H1 (cell line): ENCODE results near the gene SLC22A15. TPM values are rescaled to one million over a fixed set of nuclear protein-coding genes. Genes with fewer than 3 reads are reported as not detected.

ENCODE experiments used
- BACH1 ChIP-seq: IDR thresholded peaks from 2 replicates; pipeline ENCODE4 v1.6.1; 2012; ENCODE audit warnings: low read length, improper control_type of control experiment
- BCL11A ChIP-seq, 2 experiments: IDR thresholded peaks; one replicate each; pipeline ENCODE4 v1.6.1; 2011; ENCODE audit warnings: low read depth in 2 of 2, low read length in 2 of 2, mild to moderate bottlenecking in 2 of 2
- CBX8 ChIP-seq: fragments of 300-800, 300-1000 bp; sonication (generic); IDR thresholded peaks from 2 replicates; pipeline ENCODE4 v1.7.1; 2016; ENCODE audit warnings: low read depth, low read length, borderline replicate concordance
- CEBPB ChIP-seq: IDR thresholded peaks from 2 replicates; pipeline ENCODE4 v1.6.1; 2012; ENCODE audit warnings: low read depth, low read length
- EP300 ChIP-seq, 2 experiments: IDR thresholded peaks; 1 replicate in 1 of 2; 2 replicates in 1 of 2; pipeline ENCODE4 v1.6.1; 2011 to 2012; ENCODE audit warnings: low read depth in 2 of 2, low read length in 2 of 2, mild to moderate bottlenecking in 2 of 2, borderline replicate concordance in 1 of 2, inconsistent platforms in 1 of 2, moderate library complexity in 1 of 2
- KDM5A ChIP-seq: fragments of 200-600 bp; IDR thresholded peaks from 2 replicates; pipeline ENCODE4 v1.7.1; 2012; ENCODE audit warnings: mild to moderate bottlenecking, low read length, inconsistent platforms, mixed read lengths
- POLR2AphosphoS5 ChIP-seq: IDR thresholded peaks from 2 replicates; pipeline ENCODE4 v1.6.1; 2011; ENCODE audit warnings: low read depth, low read length
- SP4 ChIP-seq: IDR thresholded peaks from 2 replicates; pipeline ENCODE4 v1.6.1; 2012; ENCODE audit warnings: low read length, inconsistent platforms
- SRF ChIP-seq: IDR thresholded peaks from 2 replicates; pipeline ENCODE4 v1.6.1; 2011; ENCODE audit warnings: mild to moderate bottlenecking, low read depth, low read length, moderate library complexity
- TAF1 ChIP-seq: IDR thresholded peaks from 2 replicates; pipeline ENCODE4 v1.6.1; 2011; ENCODE audit warnings: mild to moderate bottlenecking, low read depth, low read length
- TEAD4 ChIP-seq: IDR thresholded peaks from 2 replicates; pipeline ENCODE4 v1.6.1; 2012; ENCODE audit warnings: low read depth, low read length, inconsistent platforms, mixed read lengths
- polyA plus RNA-seq, 7 experiments: library from polyadenylated mRNA; depleted of rRNA in 3 of 7; stranded (reverse) in 5 of 7; unstranded in 2 of 7; fragments of >200 nt in 5 of 7; fragments of 200-250 nt in 2 of 7; gene quantifications; 1 replicate in 5 of 7; 2 replicates in 1 of 7; 4 replicates in 1 of 7; pipeline versions ENCODE4 v1.2.1 to v1.2.3, GENCODE V29; 2011 to 2013; ENCODE audit warnings: missing spikeins in 2 of 7, mixed read lengths in 2 of 7
- total RNA-seq: library from RNA; stranded (reverse); fragmentation: NEBNext Ultra II Directional; extraction: Animal tissue kit (Norgen Biotek cat#: 25700); gene quantifications from 2 replicates; pipeline ENCODE4 v1.2.1, GENCODE V29; 2021
- TF ChIP-seq, protein P1 (sequence below): fragments of 300-600 bp; sonication (generic); IDR thresholded peaks from 2 replicates; pipeline ENCODE4 v1.7.1; 2012; ENCODE audit warnings: low read length, moderate library complexity, mild to moderate bottlenecking, inconsistent platforms; ENCODE audit not compliant: insufficient replicate concordance

SLC22A15 gene
- total and polyA plus RNA-seq, 2 of the 8 experiments (the other 6 are each of a cell fraction or from before 2014, with no cell fraction given): 3.2 to 3.3 TPM

DNA sequence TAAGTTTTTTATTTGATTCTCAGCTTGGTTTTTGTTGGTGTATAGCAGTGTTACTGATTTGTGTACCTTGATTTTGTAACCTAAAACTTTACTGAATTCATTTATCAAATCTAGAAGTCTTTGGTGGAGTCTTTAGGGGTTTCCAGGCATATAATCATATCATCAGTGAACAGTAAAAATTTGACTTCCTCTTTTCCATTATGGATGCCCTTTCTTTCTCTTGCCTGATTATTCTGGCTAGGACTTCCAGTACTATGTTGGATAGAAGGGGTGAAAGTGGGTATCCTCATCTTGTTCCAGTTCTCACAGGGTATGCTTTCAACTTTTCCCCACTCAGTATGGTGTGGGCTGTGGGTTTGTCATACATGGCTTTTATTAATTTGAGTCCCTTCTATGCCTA is 111.3 kb downstream of the SLC22A15 start (continued):
- TF ChIP-seq, protein P1, sequence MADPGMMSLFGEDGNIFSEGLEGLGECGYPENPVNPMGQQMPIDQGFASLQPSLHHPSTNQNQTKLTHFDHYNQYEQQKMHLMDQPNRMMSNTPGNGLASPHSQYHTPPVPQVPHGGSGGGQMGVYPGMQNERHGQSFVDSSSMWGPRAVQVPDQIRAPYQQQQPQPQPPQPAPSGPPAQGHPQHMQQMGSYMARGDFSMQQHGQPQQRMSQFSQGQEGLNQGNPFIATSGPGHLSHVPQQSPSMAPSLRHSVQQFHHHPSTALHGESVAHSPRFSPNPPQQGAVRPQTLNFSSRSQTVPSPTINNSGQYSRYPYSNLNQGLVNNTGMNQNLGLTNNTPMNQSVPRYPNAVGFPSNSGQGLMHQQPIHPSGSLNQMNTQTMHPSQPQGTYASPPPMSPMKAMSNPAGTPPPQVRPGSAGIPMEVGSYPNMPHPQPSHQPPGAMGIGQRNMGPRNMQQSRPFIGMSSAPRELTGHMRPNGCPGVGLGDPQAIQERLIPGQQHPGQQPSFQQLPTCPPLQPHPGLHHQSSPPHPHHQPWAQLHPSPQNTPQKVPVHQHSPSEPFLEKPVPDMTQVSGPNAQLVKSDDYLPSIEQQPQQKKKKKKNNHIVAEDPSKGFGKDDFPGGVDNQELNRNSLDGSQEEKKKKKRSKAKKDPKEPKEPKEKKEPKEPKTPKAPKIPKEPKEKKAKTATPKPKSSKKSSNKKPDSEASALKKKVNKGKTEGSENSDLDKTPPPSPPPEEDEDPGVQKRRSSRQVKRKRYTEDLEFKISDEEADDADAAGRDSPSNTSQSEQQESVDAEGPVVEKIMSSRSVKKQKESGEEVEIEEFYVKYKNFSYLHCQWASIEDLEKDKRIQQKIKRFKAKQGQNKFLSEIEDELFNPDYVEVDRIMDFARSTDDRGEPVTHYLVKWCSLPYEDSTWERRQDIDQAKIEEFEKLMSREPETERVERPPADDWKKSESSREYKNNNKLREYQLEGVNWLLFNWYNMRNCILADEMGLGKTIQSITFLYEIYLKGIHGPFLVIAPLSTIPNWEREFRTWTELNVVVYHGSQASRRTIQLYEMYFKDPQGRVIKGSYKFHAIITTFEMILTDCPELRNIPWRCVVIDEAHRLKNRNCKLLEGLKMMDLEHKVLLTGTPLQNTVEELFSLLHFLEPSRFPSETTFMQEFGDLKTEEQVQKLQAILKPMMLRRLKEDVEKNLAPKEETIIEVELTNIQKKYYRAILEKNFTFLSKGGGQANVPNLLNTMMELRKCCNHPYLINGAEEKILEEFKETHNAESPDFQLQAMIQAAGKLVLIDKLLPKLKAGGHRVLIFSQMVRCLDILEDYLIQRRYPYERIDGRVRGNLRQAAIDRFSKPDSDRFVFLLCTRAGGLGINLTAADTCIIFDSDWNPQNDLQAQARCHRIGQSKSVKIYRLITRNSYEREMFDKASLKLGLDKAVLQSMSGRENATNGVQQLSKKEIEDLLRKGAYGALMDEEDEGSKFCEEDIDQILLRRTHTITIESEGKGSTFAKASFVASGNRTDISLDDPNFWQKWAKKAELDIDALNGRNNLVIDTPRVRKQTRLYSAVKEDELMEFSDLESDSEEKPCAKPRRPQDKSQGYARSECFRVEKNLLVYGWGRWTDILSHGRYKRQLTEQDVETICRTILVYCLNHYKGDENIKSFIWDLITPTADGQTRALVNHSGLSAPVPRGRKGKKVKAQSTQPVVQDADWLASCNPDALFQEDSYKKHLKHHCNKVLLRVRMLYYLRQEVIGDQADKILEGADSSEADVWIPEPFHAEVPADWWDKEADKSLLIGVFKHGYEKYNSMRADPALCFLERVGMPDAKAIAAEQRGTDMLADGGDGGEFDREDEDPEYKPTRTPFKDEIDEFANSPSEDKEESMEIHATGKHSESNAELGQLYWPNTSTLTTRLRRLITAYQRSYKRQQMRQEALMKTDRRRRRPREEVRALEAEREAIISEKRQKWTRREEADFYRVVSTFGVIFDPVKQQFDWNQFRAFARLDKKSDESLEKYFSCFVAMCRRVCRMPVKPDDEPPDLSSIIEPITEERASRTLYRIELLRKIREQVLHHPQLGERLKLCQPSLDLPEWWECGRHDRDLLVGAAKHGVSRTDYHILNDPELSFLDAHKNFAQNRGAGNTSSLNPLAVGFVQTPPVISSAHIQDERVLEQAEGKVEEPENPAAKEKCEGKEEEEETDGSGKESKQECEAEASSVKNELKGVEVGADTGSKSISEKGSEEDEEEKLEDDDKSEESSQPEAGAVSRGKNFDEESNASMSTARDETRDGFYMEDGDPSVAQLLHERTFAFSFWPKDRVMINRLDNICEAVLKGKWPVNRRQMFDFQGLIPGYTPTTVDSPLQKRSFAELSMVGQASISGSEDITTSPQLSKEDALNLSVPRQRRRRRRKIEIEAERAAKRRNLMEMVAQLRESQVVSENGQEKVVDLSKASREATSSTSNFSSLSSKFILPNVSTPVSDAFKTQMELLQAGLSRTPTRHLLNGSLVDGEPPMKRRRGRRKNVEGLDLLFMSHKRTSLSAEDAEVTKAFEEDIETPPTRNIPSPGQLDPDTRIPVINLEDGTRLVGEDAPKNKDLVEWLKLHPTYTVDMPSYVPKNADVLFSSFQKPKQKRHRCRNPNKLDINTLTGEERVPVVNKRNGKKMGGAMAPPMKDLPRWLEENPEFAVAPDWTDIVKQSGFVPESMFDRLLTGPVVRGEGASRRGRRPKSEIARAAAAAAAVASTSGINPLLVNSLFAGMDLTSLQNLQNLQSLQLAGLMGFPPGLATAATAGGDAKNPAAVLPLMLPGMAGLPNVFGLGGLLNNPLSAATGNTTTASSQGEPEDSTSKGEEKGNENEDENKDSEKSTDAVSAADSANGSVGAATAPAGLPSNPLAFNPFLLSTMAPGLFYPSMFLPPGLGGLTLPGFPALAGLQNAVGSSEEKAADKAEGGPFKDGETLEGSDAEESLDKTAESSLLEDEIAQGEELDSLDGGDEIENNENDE: no peak
- TF ChIP-seq CEBPB (no peak), CBX8 (no peak), BACH1 (no peak), TEAD4 (no peak), POLR2AphosphoS5 (no peak), EP300 (IDR thresholded peaks at IDR 0.05; ENCODE audit: borderline replicate concordance in 1 of 2, low read depth in 2 of 2, low read length in 2 of 2) (no peak), KDM5A (no peak), TAF1 (no peak), SRF (no peak), SP4 (no peak), BCL11A (IDR thresholded peaks at IDR 0.05; ENCODE audit: low read depth in 2 of 2, low read length in 2 of 2) (no peak)
- TF ChIP-seq, all 59 proteins: peak for 0
